ENCODE data around the gene HOXD10.

Gene HOXD10

DNA sequence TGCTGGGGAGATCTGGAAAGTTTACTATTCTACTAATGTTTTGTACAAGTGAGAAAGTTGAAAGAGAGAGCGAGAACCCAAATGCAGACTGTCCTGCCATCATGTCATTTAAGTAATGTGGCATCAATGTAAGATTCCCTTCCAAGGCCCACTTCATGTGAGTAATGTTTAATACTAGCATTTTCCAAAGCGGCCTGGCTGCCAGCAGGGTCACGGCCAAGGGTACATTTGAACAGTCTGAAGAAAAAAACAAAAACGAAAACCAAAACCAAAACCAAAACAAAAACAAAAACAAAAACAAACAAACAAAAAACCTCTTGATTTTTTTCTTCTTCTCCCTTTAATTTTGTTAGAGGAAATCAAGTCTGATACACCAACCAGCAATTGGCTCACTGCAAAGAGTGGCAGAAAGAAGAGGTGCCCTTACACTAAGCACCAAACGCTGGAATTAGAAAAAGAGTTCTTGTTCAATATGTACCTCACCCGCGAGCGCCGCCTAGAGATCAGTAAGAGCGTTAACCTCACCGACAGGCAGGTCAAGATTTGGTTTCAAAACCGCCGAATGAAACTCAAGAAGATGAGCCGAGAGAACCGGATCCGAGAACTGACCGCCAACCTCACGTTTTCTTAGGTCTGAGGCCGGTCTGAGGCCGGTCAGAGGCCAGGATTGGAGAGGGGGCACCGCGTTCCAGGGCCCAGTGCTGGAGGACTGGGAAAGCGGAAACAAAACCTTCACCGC, 2.2 kb downstream of the HOXD10 start:
- Histone ChIP-seq H3K4me1 (ENCODE audit: control insufficient read depth, insufficient read depth, low read length) (peaks cover 7% of the 10 kb centered on the region; the same call in 1 of the 2 replicates), H3K27ac (ENCODE audit: low read length) (no peak overlapping the region), H3K9me3 (ENCODE audit: control insufficient read depth, insufficient read depth, low read length) (no peaks in the 10 kb centered on the region), H3K4me3 (ENCODE audit: low read length) (no peak overlapping the region), H3K36me3 (ENCODE audit: control insufficient read depth, insufficient read depth, low read length) (no peaks in the 10 kb centered on the region), H3K27me3 (ENCODE audit: control insufficient read depth, insufficient read depth, low read length) (peaks cover 96% of the 10 kb centered on the region)
- 100% methylated on average over 1 of the region's 24 CpGs for WGBS (ENCODE audit: insufficient coverage, insufficient read length)
- DNase-seq (ENCODE audit: low read depth, low spot score): no peak

DNA sequence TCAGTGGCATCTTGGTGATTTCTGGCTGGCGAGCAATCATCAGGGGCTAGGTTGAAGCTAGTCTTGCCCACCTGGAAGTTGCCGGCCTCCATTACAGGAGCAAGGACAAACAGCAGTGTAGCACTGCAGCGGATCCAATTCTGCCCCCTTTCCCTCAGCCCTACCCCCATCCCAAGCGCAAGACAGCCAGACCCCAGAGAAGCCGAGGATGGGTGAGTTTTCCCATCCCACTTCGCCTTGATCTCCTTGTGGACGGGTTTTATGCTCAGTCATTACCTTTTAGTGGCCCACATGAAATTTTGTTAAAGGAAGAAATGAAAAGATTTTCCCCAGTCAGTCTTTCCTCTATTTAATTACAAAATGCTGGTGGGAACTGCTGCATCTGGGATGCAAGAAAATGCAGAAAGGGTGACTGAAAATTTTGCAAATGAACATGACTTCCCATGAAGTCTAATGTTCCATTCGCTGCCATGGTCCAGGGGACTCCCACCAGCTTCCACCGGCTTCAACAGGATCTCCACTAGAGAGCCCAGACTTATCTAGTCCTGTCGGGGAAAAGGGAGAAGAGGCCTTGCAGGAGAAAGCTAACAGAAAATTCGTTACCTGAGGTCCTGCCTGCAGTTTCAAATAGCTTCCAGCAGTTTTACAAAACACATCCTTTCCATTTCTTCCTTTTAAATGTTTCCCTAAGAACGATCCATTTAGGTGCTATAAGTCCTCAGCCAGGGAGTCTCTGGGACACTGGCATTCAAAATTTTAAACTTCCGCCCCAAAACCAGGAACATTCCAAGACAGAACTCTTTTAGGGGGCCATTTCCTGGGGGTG, 4.0 kb downstream of the HOXD10 start:
- peaks cover 7% of the 10 kb centered on the region; the same call in 1 of the 2 replicates for H3K4me1 ChIP-seq (ENCODE audit: control insufficient read depth, insufficient read depth, low read length)
- no peak overlapping the region for H3K4me3 ChIP-seq (ENCODE audit: low read length)
- H3K9me3 ChIP-seq (ENCODE audit: control insufficient read depth, insufficient read depth, low read length): no peaks in the 10 kb centered on the region
- no CpG with 5 or more reads among the region's 13 CpGs for WGBS (ENCODE audit: insufficient coverage, insufficient read length)
- H3K27ac ChIP-seq (ENCODE audit: low read length): no peak overlapping the region
- DNase-seq (ENCODE audit: low read depth, low spot score): no peak
- H3K27me3 ChIP-seq (ENCODE audit: control insufficient read depth, insufficient read depth, low read length): peaks cover 97% of the 10 kb centered on the region
- no peaks in the 10 kb centered on the region for H3K36me3 ChIP-seq (ENCODE audit: control insufficient read depth, insufficient read depth, low read length)

DNA sequence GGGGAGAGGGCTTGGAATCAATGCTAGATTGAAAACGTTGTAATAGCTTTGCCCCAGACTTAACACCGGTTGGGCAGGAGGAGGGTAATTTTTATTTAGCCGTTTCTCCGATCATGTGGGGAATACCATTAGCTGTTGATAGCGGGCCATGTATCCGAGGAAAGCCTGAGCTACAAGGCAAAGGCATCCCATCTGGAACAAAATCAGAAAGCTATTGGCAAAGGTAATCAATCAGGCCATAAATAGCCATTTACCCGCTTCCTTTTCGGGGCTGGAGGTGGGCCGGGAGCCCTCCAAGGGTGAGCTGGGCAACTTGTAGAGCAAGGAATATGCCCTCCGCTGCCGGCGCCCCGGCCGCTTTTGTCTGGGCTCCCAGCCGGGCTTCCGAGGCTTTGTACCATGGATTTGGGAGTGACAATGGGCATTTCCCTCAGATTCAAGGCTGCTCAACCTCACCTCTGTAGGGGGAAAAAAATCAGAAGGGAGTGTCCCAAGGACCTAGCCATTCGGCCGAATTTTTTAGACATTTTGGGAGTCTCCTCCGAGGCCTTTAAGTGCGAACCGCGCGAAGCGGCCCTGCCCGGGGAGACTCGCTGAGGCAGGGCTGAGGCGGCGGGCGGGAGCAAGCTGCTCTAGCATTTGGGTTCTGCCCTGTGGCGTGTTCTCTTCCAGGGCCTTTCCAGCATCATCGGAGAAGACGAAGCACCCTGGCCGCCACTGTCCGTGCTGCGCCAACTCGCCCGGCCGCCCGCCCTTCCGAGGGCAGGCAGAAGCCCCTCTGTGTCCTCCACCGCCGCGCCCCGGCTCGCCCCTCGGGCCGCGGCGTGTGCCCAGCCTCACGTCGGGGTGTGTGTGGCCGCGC, 4.8 kb downstream of the HOXD10 start:
- WGBS (ENCODE audit: insufficient coverage, insufficient read length): no CpG with 5 or more reads among the region's 53 CpGs
- no peak for DNase-seq (ENCODE audit: low read depth, low spot score)
- Histone ChIP-seq H3K27ac (ENCODE audit: low read length) (no peak overlapping the region), H3K4me1 (ENCODE audit: control insufficient read depth, insufficient read depth, low read length) (peaks cover 7% of the 10 kb centered on the region; the same call in 1 of the 2 replicates), H3K27me3 (ENCODE audit: control insufficient read depth, insufficient read depth, low read length) (peaks cover 97% of the 10 kb centered on the region), H3K36me3 (ENCODE audit: control insufficient read depth, insufficient read depth, low read length) (no peaks in the 10 kb centered on the region), H3K4me3 (ENCODE audit: low read length) (no peak overlapping the region), H3K9me3 (ENCODE audit: control insufficient read depth, insufficient read depth, low read length) (no peaks in the 10 kb centered on the region)

DNA sequence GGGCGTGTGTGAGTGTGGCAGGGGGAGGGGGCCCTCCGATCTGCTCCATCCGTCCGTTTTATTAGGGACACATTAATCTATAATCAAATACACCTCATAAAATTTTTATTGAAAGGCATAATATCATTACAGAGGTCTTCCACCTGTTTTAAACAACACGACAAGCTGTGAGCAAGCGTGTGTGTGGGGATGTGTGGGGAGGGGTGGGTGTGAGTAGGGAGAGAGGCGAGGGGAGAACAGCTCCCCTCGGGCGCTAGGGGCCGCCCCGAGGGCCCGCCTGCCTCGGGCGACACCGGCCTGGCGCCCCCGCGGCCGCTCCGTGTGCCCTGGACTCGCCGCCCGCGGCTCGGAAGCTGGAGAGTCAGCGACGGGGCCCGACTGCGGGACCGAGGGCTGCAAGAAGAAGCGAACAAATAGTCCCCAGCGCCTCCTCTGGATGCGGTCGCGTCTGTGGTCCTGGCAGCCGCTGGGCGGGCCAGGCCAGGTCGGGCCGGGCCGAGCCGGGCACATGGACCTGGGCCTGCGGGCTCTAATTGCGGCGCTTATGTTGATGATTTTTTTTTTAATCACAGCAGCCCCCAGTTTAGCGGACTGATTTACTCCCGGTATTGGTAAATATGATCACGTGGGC, 5.6 kb downstream of the HOXD10 start:
- H3K27ac ChIP-seq (ENCODE audit: low read length): no peak overlapping the region
- H3K27me3 ChIP-seq (ENCODE audit: control insufficient read depth, insufficient read depth, low read length): peaks cover 94% of the 10 kb centered on the region
- H3K36me3 ChIP-seq (ENCODE audit: control insufficient read depth, insufficient read depth, low read length): no peaks in the 10 kb centered on the region
- DNase-seq (ENCODE audit: low read depth, low spot score): no peak
- H3K9me3 ChIP-seq (ENCODE audit: control insufficient read depth, insufficient read depth, low read length): no peaks in the 10 kb centered on the region
- no CpG with 5 or more reads among the region's 47 CpGs for WGBS (ENCODE audit: insufficient coverage, insufficient read length)
- H3K4me1 ChIP-seq (ENCODE audit: control insufficient read depth, insufficient read depth, low read length): peaks cover 7% of the 10 kb centered on the region; the same call in 1 of the 2 replicates
- no peak overlapping the region; the same call in 1 of the 2 replicates for H3K4me3 ChIP-seq (ENCODE audit: low read length)

DNA sequence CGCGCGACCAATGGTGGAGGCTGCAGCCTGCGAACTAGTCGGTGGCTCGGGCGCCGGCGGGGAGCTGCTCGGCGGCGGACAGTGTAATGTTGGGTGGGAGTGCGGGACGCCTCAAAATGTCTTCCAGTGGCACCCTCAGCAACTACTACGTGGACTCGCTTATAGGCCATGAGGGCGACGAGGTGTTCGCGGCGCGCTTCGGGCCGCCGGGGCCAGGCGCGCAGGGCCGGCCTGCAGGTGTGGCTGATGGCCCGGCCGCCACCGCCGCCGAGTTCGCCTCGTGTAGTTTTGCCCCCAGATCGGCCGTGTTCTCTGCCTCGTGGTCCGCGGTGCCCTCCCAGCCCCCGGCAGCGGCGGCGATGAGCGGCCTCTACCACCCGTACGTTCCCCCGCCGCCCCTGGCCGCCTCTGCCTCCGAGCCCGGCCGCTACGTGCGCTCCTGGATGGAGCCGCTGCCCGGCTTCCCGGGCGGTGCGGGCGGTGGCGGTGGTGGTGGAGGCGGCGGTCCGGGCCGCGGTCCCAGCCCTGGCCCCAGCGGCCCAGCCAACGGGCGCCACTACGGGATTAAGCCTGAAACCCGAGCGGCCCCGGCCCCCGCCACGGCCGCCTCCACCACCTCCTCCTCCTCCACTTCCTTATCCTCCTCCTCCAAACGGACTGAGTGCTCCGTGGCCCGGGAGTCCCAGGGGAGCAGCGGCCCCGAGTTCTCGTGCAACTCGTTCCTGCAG, 6.3 kb downstream of the HOXD10 start, which contains the start of gene HOXD9:
HOXD9 (plus strand) TSS at position 37 of the 728 bp plus-strand sequence; CDS start at position 87, 50 bp downstream.
- Histone ChIP-seq H3K27me3 (ENCODE audit: control insufficient read depth, insufficient read depth, low read length) (peaks cover 92% of the 10 kb centered on the region), H3K4me1 (ENCODE audit: control insufficient read depth, insufficient read depth, low read length) (peaks cover 7% of the 10 kb centered on the region; the same call in 1 of the 2 replicates), H3K9me3 (ENCODE audit: control insufficient read depth, insufficient read depth, low read length) (no peaks in the 10 kb centered on the region), H3K4me3 (ENCODE audit: low read length) (peak within 1 kb of the TSS; percentile 22; the same call in 1 of the 2 replicates), H3K36me3 (ENCODE audit: control insufficient read depth, insufficient read depth, low read length) (no peaks in the 10 kb centered on the region), H3K27ac (ENCODE audit: low read length) (no peak within 1 kb of the TSS)
- WGBS (ENCODE audit: insufficient coverage, insufficient read length): no CpG with 5 or more reads among the region's 84 CpGs
- DNase-seq (ENCODE audit: low read depth, low spot score): no peak

DNA sequence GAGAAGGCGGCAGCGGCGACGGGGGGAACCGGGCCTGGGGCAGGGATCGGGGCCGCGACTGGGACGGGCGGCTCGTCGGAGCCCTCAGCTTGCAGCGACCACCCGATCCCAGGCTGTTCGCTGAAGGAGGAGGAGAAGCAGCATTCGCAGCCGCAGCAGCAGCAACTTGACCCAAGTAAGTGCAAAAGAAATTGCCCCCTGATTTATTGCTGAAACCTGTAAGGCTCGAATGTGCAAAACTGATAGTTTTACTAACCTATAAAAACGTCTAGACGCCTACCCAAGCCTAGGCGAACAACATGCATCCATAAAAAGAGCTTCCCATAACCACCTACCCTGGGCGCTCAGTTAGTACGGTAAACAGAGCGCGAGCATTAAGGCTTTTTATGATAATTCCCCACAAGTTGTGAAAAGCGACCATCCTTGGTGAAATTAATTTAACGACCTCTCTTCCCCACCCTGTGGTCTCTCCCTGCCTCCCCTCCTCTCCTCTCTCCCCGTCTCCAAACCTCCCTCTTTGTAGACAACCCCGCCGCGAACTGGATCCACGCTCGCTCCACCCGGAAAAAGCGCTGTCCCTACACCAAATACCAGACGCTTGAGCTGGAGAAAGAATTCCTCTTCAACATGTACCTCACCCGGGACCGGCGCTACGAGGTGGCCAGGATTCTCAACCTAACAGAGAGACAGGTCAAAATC, 7.0 kb downstream of the HOXD10 start:
- H3K36me3 ChIP-seq (ENCODE audit: control insufficient read depth, insufficient read depth, low read length): no peaks in the 10 kb centered on the region
- H3K27me3 ChIP-seq (ENCODE audit: control insufficient read depth, insufficient read depth, low read length): peaks cover 92% of the 10 kb centered on the region
- whole genome bisulfite sequencing (ENCODE audit: insufficient coverage, insufficient read length): no CpG with 5 or more reads among the region's 40 CpGs
- no peak overlapping the region for H3K4me3 ChIP-seq (ENCODE audit: low read length)
- H3K27ac ChIP-seq (ENCODE audit: low read length): no peak overlapping the region
- H3K9me3 ChIP-seq (ENCODE audit: control insufficient read depth, insufficient read depth, low read length): no peaks in the 10 kb centered on the region
- H3K4me1 ChIP-seq (ENCODE audit: control insufficient read depth, insufficient read depth, low read length): peaks cover 7% of the 10 kb centered on the region; the same call in 1 of the 2 replicates
- DNase-seq (ENCODE audit: low read depth, low spot score): no peak

DNA sequence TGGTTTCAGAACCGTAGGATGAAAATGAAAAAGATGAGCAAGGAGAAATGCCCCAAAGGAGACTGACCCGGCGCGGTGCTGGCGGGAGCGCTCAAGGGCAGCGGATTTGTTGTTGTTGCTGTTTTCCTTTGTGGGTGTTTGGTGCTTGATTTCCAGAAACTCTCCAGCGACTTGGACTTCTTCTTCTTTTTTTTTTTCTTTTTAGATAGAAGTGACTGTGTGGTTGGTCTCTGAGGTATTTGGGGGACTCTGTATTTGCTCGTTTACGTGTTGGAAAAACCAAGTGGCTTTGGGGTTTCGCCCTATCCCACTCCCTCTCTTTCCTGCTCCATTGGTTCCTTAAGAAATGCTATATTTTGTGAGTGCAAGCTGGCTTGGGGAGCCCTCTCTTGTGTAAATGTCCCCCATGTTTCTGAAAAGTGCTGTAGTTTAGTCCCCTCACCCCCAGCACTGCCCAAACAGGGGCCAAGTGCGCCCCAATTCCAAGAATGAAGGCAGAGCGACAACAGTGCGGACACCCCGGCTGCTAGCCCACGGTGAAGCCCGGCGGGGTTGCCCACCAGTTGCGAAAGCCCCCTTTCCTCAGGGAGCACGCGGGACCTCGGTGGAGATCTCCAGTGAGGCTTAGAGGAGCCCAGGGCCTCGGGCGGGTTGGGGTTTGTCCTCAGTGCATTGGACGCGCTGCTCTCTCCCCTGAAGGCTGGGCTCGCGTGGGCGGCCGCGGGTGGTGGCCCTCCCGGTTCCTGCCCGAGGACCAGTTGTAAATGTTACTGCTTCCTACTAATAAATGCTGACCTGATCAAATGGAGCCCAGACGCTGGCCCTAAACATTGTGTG, 7.8 kb downstream of the HOXD10 start:
- Histone ChIP-seq H3K4me1 (ENCODE audit: control insufficient read depth, insufficient read depth, low read length) (peaks cover 10% of the 10 kb centered on the region; the same call in 1 of the 2 replicates), H3K9me3 (ENCODE audit: control insufficient read depth, insufficient read depth, low read length) (no peaks in the 10 kb centered on the region), H3K27ac (ENCODE audit: low read length) (no peak overlapping the region), H3K27me3 (ENCODE audit: control insufficient read depth, insufficient read depth, low read length) (peaks cover 94% of the 10 kb centered on the region), H3K36me3 (ENCODE audit: control insufficient read depth, insufficient read depth, low read length) (no peaks in the 10 kb centered on the region), H3K4me3 (ENCODE audit: low read length) (no peak overlapping the region)
- no peak for DNase-seq (ENCODE audit: low read depth, low spot score)
- no CpG with 5 or more reads among the region's 34 CpGs for WGBS (ENCODE audit: insufficient coverage, insufficient read length)

DNA sequence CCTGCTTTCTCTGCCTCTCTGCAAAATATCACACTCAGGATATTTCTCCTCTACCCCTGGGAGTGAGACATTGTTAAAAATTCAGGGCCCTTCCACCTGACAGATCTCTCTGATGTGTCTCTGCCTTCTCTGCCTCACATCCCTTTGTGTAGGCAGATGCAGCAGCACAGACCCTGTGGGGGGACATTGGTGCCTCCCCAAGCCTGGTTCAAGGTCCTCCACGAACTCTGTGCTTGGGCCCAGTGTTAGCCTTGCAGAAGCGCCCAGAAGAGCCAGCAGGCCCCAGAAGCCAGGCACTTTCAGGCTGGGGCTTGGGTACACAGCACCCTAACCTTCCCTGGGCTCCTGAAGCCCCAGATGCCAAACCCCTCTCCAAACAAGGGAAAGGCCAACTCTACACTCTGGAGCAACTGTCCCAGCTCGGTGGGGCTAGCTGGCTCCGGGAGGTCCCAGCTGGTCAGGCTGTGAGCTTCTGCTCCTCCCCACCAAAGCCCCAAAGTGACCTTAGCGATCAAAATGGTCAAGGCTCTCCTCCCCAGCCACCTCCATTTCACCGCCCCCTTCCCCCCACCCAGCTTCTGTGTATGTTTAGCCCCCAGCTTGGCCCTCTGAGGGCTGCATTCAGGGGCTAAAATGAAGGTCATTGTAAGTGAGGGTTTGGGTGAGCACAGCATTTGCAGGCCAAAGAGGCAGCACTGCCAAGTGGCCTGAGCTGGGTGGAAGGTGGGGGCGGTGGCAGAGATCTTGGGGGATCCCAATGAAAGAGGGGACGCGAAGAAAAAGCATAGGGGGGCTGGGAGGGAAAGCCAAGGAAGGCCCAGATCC, 8.6 kb downstream of the HOXD10 start:
- Histone ChIP-seq H3K4me3 (ENCODE audit: low read length) (no peak overlapping the region), H3K27ac (ENCODE audit: low read length) (no peak overlapping the region), H3K9me3 (ENCODE audit: control insufficient read depth, insufficient read depth, low read length) (no peaks in the 10 kb centered on the region), H3K36me3 (ENCODE audit: control insufficient read depth, insufficient read depth, low read length) (no peaks in the 10 kb centered on the region), H3K27me3 (ENCODE audit: control insufficient read depth, insufficient read depth, low read length) (peaks cover 92% of the 10 kb centered on the region), H3K4me1 (ENCODE audit: control insufficient read depth, insufficient read depth, low read length) (peaks cover 12% of the 10 kb centered on the region; the same call in 1 of the 2 replicates)
- WGBS (ENCODE audit: insufficient coverage, insufficient read length): no CpG with 5 or more reads among the region's 9 CpGs
- no peak for DNase-seq (ENCODE audit: low read depth, low spot score)

Measured in iPS DF 6.9 (cell line).